ENCODE data around the gene ARMH2.
"Not testable (repeated sequence)": the region's sequence is repeated elsewhere in the genome, so short reads cannot be mapped to it uniquely, and the experiment has no call there.

ARMH2 gene

DNA sequence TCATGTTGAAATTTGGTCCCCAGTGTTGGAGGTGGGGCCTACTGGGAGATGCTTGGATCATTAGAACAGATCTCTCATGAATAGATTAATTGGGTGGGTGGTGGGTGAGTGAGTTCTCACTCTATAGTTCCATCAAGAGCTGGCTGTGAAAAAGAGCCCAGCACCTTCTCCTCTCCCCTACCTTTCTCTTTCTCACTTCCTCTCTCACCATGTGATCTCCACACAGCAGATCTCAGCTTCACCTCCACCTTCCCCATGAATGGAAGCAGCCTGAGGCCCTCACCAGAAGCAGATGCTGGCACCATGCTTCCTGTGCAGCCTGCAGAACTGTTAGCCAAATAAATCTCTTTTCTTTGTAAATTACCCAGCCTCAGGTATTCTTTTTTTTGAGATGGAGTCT lies 36.9 kb downstream of the ARMH2 start:
- no peak for DNase-seq

DNA sequence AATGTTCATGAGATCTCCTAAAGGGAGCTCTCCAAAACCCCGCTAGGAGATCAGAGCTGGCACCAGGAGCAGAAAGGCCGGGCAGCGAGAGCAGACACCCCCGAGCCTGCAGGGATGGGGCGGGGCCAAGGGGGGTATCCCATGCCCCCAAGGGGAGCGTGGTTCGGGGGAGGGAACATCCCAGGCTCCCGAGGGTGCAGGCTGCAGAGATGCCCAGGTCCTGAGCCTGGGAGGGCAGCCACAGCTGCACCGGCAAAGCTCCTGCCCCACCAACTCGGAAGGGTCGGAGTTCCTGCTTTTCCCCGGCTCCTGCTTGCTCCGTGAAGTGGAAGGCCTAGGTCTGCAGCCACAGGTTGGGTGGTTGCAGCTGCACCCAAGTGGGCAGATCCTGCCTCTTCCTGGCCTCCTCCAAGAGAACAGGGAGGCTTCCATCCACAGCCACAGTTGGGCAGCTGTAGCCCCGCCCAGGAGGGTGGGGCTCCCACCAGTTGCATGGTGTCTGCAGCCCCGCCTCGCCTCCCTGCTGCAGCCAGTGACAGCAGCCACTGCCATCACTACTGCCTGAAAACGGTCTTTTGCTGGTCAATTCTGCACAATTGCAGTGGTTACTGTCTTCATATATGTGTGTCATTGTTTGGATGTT lies 37.4 kb downstream of the ARMH2 start:
- no peak for DNase-seq

DNA sequence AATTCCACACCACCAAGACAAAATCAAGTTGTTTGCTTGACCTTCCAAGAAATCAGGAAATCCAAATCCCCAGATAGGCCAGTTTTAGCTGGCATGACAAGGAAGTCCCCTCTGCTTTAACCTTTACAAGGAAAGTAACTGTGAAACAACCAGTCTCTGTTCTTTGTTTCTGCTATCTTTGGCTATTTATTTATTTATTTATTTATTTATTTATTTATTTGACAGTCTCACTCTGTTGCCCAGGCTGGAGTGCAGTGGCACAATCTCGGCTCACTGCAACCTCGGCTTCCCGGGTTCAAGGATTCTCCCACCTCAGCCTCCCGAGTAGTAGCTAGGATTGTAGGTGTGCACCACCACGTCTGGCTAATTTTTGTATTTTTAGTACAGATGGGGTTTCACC lies 38.5 kb downstream of the ARMH2 start:
- no peak for DNase-seq

DNA sequence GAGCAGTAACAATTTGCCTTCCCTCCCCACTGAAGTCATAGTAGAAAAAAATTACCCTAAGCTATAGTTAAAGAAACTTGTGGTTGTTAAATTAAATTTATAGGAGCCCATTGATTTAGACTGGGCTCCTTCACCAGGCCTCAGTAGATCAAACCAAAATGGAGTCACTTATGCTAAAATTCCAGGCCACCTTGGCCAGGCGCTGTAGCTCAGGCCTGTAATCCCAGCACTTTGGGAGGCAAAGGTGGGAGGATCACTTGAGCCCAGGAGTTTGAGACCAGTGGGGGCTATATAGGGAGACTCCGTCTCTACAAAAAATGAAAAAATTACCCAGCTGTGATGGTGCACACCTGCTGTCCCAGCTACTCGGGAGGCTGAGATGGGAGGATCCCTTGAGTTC lies 39.0 kb downstream of the ARMH2 start:
- DNase-seq, result no peak

DNA sequence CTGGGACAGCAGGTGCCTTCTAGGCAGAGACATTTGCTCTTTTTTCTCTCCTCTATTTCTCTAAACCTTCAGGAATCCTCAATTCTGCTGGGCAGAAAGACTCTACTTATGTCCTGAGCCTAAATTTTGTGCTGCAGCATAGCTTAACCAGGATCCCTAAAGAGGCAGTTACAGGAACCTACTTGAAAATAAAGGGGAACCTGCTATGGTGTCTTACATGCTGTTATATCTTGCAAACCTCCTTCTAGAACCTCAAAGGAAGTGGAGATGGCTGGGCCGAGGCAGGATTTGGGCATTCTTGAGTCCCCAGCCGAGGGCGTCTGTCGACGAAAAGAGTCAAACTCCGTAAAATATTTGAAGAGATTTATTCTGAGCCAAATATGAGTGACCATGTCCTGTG lies 41.1 kb downstream of the ARMH2 start:
- no peak for DNase-seq

DNA sequence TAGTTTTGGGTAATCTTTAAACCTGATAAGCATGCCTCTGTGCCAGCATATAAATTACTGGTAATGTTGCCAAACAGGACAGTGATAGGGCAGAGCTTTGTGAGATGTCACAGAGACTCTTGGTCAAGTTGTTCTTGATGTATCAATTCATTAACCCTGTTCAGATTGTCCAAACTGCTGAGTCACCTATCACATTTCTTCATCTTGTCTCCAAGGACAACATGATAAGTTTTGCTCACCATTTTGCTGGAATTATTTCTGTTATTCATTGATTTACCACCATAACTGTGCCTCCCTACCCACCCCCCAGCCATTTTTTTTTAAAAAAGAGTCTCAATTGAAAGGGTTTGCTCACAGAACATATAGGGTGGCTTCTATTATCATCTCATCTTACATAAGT lies 43.4 kb downstream of the ARMH2 start:
- no peak for DNase-seq

DNA sequence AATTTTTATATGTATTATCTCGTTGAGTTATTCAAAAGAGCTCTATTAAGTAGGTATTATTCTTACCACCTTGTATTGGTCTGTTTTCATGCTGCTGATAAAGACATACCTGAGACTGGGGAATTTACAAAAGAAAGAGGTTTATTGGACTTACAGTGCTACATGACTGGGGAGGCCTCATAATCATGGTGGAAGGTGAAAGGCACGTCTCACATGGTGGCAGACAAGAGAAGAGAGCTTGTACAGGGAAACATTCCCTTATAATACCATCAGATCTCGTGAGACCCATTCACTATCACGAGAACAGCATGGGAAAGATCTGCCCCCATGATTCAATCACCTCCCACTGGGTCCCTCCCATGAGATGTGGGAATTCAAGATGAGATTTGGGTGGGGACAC lies 44.3 kb downstream of the ARMH2 start:
- not testable (repeated sequence) for DNase-seq

DNA sequence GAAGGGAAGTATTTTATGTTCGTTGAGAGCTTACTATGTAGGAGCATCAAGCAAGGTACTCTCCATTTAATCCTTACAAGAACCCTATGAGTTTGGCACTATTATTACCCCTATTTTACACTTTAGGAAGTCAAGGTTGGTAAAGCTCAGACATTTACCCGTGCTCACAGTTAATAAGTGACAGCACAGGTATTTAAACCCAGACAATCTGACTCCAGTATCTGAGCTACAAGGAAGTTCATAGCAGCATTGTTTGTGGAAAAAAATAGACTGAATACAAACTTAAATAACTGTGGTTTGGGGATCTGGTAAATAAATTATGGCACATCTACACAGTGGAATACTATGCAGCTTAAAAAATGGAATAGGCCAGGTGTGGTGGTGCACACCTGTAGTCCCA lies 45.2 kb downstream of the ARMH2 start:
- no peak for DNase-seq

DNA sequence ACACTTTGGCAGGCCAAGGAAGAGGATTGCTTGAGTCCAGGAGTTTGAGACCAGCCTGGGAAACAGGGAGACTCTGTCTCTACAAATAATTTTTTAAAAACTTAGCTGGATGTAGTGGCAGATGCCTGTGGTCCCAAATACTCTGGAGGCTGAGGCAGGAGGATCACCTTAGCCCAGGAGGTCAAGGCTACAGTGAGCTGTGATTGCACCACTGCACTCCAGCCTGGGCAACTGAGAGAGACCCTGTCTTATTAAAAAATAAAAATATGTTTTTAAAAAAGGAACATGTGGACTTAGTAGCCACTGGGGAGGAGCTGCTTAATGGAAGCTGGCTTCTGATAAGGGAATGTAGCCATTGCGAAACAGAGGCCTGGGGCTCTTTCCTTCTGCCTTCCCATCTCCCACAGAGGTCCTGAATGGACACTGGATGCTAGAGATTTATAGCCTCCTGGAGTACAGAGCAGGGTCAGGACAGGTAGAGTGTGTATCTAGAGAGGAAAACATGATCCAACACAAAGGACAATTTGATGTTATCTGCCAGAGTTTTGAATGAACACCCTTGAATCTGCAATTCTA lies 45.7 kb downstream of the ARMH2 start:
- DNase-seq, result no peak

DNA sequence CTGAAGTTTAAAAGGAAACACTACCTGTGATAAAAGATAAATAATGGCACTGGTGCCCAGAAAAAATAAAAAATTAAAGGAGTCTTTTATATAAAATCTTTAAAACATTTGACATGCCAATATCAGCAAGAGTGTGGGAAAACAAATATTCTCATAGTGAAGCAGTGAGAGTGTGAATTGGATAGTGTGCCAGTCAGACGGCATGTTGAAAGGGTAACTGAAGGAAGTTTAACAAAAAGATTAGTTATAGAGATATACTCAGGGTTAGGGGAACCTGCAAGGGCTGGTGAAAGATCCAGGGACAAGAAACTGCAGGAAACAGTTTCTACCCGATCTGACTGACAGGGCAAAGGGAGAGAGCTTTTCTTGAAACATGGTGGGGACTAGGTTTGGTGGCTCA lies 46.2 kb downstream of the ARMH2 start:
- DNase-seq, result no peak

DNA sequence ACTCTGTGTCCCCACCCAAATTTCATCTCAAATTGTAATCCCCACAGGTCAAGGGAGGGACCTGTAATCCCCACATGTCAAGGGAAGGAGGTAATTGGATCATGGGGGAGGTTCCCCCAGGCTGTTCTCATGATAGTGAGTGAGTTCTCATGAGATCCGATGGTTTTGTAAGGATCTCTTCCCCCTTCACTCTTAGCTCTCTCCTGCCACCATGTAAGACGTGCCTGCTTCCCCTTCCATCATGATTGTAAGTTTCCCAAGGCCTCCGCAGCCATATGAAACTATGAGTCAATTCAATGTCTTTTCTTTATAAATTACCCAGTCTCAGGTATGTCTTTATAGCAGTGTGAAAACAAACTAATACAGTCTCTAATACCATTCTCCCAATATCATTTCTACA lies 47.8 kb downstream of the ARMH2 start:
- DNase-seq, result not testable (repeated sequence)

DNA sequence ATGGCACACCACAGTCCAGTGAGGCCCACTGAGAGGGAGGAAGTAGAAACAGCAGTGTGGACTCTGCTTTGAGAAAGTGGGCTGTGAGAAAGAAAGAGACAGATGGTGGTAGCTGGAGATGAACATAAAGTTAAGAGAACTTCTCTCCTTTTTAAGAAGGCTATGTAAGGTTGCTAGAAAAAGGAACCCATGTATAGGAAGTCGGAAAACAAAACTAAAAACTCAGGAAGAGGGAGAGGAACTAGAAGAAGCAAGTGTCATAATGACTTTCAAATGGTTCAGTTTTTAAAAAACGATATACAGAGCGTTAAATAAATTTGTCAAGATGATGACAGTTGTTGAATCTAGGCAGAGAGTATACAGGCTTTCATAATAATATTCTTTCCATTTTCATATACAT lies 49.4 kb downstream of the ARMH2 start:
- no peak for DNase-seq
